Endothelial cell of umbilical vein (primary cell): ENCODE results near the gene TM4SF4. TPM values are rescaled to one million over a fixed set of nuclear protein-coding genes. Genes with fewer than 3 reads are reported as not detected.

Experiments
- BruUV-seq: library from RNA; stranded (reverse); fragments of 400-500 nt; replicated peaks from 2 replicates; lab custom pipeline; 2021; lab: Mats Ljungman, UMichigan
- CTCF ChIA-PET: fragments of 300-600, 350-600 bp; sonication (Branson Sonifier 250); formaldehyde crosslinking; loops from one replicate; lab custom pipeline; 2021; ENCODE audit warnings: antibody characterized with exemption, inconsistent platforms; lab: Charles Lee
- POLR2A ChIA-PET: fragments of 300-600, 350-600 bp; sonication (Branson Sonifier 250); formaldehyde crosslinking; loops from one replicate; lab custom pipeline; 2021; ENCODE audit warnings: antibody characterized with exemption, inconsistent platforms; lab: Charles Lee
- DNase-seq: peaks from one replicate; pipeline ENCODE4 v3.0.0-alpha.2; 2011; ENCODE audit warnings: low read depth, low spot score
- FAIRE-seq: peaks from 2 replicates; lab custom pipeline; 2011; peaks lifted over from hg19 to GRCh38; lab: Jason Lieb, UNC
- H2AFZ ChIP-seq: 2 replicates; pipeline ENCODE4 v1.6.0; 2012; ENCODE audit warnings: low read depth, low read length, control low read depth, inconsistent platforms
- H3K27ac ChIP-seq: 2 replicates; pipeline ENCODE4 v1.5.1; 2011; ENCODE audit warnings: low read depth, mild to moderate bottlenecking, control low read depth, low read length, moderate library complexity; ENCODE audit not compliant: insufficient read depth
- H3K27me3 ChIP-seq, 2 experiments: 2 replicates each; pipeline versions ENCODE4 v1.6.0 to v1.6.1; 2011; ENCODE audit warnings: low read length in 2 of 2, mixed read lengths in 1 of 2; ENCODE audit not compliant: control insufficient read depth in 2 of 2, insufficient read depth in 2 of 2
- H3K36me3 ChIP-seq, 2 experiments: 2 replicates in 1 of 2; 3 replicates in 1 of 2; pipeline ENCODE4 v1.5.1; 2011; ENCODE audit warnings: low read length in 2 of 2, mild to moderate bottlenecking in 1 of 2, moderate library complexity in 1 of 2; ENCODE audit not compliant: control insufficient read depth in 2 of 2, insufficient read depth in 2 of 2; ENCODE audit errors: extremely low read depth in 1 of 2
- H3K4me1 ChIP-seq: 3 replicates; pipeline ENCODE4 v1.5.1; 2011; ENCODE audit warnings: mild to moderate bottlenecking, low read length; ENCODE audit not compliant: control insufficient read depth, insufficient read depth; ENCODE audit errors: extremely low read depth
- H3K4me2 ChIP-seq: 2 replicates; pipeline ENCODE4 v1.6.1; 2011; ENCODE audit warnings: low read length, control low read depth, mixed read lengths; ENCODE audit not compliant: insufficient read depth
- H3K4me3 ChIP-seq, 3 experiments: fragments of 200-600 bp in 1 of 3; sonication (generic), shearing (Covaris generic) in 1 of 3; replicated peaks in 1 of 3; 2 replicates each; pipeline ENCODE4 v1.5.1; 2011 to 2016; ENCODE audit warnings: control low read depth in 3 of 3, low read length in 3 of 3, mild to moderate bottlenecking in 2 of 3, inconsistent platforms in 1 of 3, low read depth in 1 of 3, moderate library complexity in 1 of 3; ENCODE audit not compliant: insufficient read depth in 1 of 3
- H3K79me2 ChIP-seq: 2 replicates; pipeline ENCODE4 v1.6.0; 2012; ENCODE audit warnings: low read length, inconsistent platforms; ENCODE audit not compliant: control insufficient read depth, insufficient read depth
- H3K9ac ChIP-seq: replicated peaks from 2 replicates; pipeline ENCODE3; 2011; ENCODE audit warnings: low read length, control low read depth; ENCODE audit not compliant: insufficient read depth; ENCODE audit errors: extremely low read depth
- H3K9me1 ChIP-seq: replicated peaks from 3 replicates; pipeline ENCODE4 v1.6.0; 2011; ENCODE audit warnings: mild to moderate bottlenecking, low read length; ENCODE audit not compliant: control insufficient read depth, insufficient read depth; ENCODE audit errors: extremely low read depth
- H3K9me3 ChIP-seq: replicated peaks from 2 replicates; pipeline ENCODE4 v1.5.1; 2012; ENCODE audit warnings: low read length, inconsistent platforms; ENCODE audit not compliant: control insufficient read depth, insufficient read depth
- H4K20me1 ChIP-seq: replicated peaks from 2 replicates; pipeline ENCODE3; 2011; ENCODE audit warnings: mild to moderate bottlenecking, low read length; ENCODE audit not compliant: control insufficient read depth, insufficient read depth; ENCODE audit errors: extremely low read depth
- CTCF ChIP-seq, 2 donors: IDR thresholded peaks; 1 replicate in 1 of 2; 2 replicates in 1 of 2; pipeline ENCODE4 v1.5.1; 2011; ENCODE audit warnings: low read length in 2 of 2, mild to moderate bottlenecking in 2 of 2, moderate library complexity in 2 of 2, control low read depth in 1 of 2, inconsistent platforms in 1 of 2, low read depth in 1 of 2; ENCODE audit not compliant: insufficient read depth in 1 of 2; ENCODE audit errors: extremely low read depth in 1 of 2
- EZH2 ChIP-seq: IDR thresholded peaks from 2 replicates; pipeline ENCODE4 v1.6.1; 2012; ENCODE audit warnings: borderline replicate concordance, low read depth, mild to moderate bottlenecking, moderate library complexity, low read length, inconsistent platforms; ENCODE audit not compliant: severe bottlenecking
- GATA2 ChIP-seq: IDR thresholded peaks from 2 replicates; pipeline ENCODE4 v1.7.0; 2011; ENCODE audit warnings: low read depth, mild to moderate bottlenecking, moderate library complexity, mixed read lengths, low read length; ENCODE audit not compliant: insufficient read length, insufficient read depth
- MYC ChIP-seq: IDR thresholded peaks from one replicate; pipeline ENCODE4 v1.6.1; 2011; ENCODE audit warnings: mild to moderate bottlenecking, low read depth, low read length
- POLR2A ChIP-seq: IDR thresholded peaks from 2 replicates; pipeline ENCODE4 v1.6.1; 2012; ENCODE audit warnings: low read depth, mild to moderate bottlenecking, control low read depth, low read length
- POLR2AphosphoS5 ChIP-seq: IDR thresholded peaks from 2 replicates; pipeline ENCODE4 v1.6.1; 2012; ENCODE audit warnings: low read depth, mild to moderate bottlenecking, control low read depth, low read length, moderate library complexity; ENCODE audit not compliant: insufficient read depth
- dilution Hi-C: fragments of 300-500 bp; cut with MboI; formaldehyde crosslinking; loops from one replicate; pipeline ENCODE4 v1.15.0; 2019; ENCODE audit warnings: low sequenced_read_pairs; ENCODE audit not compliant: extremely low pct_ligation_motif_present
- intact Hi-C: fragments of 100-400 bp; cut with micrococcal nuclease; formaldehyde crosslinking; loops from one replicate; pipeline ENCODE4 v1.10.0; 2022
- polyA plus RNA-seq, 4 experiments: library from polyadenylated mRNA; depleted of rRNA in 3 of 4; stranded (reverse) in 3 of 4; unstranded in 1 of 4; fragments of >200 nt; gene quantifications; 2 replicates each; pipeline versions ENCODE4 v1.2.1 to v1.2.3, GENCODE V29; 2011 to 2012; ENCODE audit warnings: missing spikeins in 1 of 4
- total RNA-seq: library from RNA; stranded (reverse); gene quantifications from 2 replicates; pipeline ENCODE4 v1.2.3, GENCODE V29; 2021

Gene TM4SF4
- total and polyA plus RNA-seq, 2 donors (not counting 3 experiments of a cell fraction or from before 2014, with no cell fraction given), result not detected

- Histone ChIP-seq H3K9ac (no peak overlapping the region), H3K36me3 (no peaks in the 10 kb centered on the region), H3K79me2 (no peaks in the 10 kb centered on the region), H4K20me1 (no peaks in the 10 kb centered on the region), H3K9me1 (no peaks in the 10 kb centered on the region), H3K4me3 (no peak overlapping the region), H3K27ac (no peak overlapping the region), H3K27me3 (no peaks in the 10 kb centered on the region), H3K9me3 (no peaks in the 10 kb centered on the region), H3K4me1 (peaks cover 26% of the 10 kb centered on the region), H3K4me2 (no peak overlapping the region), H2AFZ (no peak overlapping the region)
- CTCF ChIA-PET, result interaction anchor here (1.2 to 2.4 kb wide), 3 partner anchors 11 to 76 kb away, joined by 3 to 10 read pairs (median 8); no protein-coding TSS in a partner anchor
- intact Hi-C loops, result no loop called here
- BruUV-seq, result no TSS peak
- dilution Hi-C loops, result no loop called here
- POLR2A ChIA-PET, result interaction anchor here (0.6 kb wide), 2 partner anchors 63 to 317 kb away, joined by 5 to 6 read pairs; no protein-coding TSS in a partner anchor
- DNase-seq, result peak; percentile 8
- peak; percentile 76 for FAIRE-seq
- TF ChIP-seq EZH2 (no peak), MYC (no peak), POLR2AphosphoS5 (no peak), POLR2A (no peak), CTCF (IDR thresholded peaks at IDR 0.05; ENCODE audit: extremely low read depth in 1 of 2, insufficient read depth in 1 of 2, low read depth in 1 of 2, low read length in 2 of 2) (no peak), GATA2 (no peak)
These were observed 2.3 kb upstream of the TM4SF4 start for GRCh38 chr3:149472030-149472797.
